C4-2B (cell line): ENCODE measurements around the gene MAN2A1.

ENCODE experiments used
- H3K27ac ChIP-seq: fragments of 450-650 bp; 2 replicates; pipeline ENCODE4 v1.5.1; 2017
- CTCF ChIP-seq: fragments of 450-650 bp; conservative IDR thresholded peaks from 2 replicates; pipeline ENCODE4 v1.5.1; 2017; ENCODE audit warnings: mild to moderate bottlenecking
- ZFX ChIP-seq: fragments of 450-650 bp; IDR thresholded peaks from 2 replicates; pipeline ENCODE4 v1.6.1; 2017

The MAN2A1 gene

GRCh38 chr5:109660301-109660700, 29.4 kb upstream of the MAN2A1 start:
- TF ChIP-seq ZFX (no peak), CTCF (no peak)
- no peak overlapping the region for H3K27ac ChIP-seq

- TF ChIP-seq CTCF (no peak), ZFX (no peak)
- H3K27ac ChIP-seq = no peak overlapping the region
Observed at GRCh38 chr5:109668237-109668636, 21.5 kb upstream of the MAN2A1 start.

GRCh38 chr5:109668668-109669422, 20.9 kb upstream of the MAN2A1 start:
- no peak for TF ChIP-seq CTCF
- TF ChIP-seq ZFX = no peak
- no peak overlapping the region for H3K27ac ChIP-seq

- H3K27ac ChIP-seq = no peak overlapping the region
- TF ChIP-seq ZFX = no peak
- no peak for TF ChIP-seq CTCF
Observed at GRCh38 chr5:109669991-109670706, 19.6 kb upstream of the MAN2A1 start.

GRCh38 chr5:109671136-109671535, 18.6 kb upstream of the MAN2A1 start:
- TF ChIP-seq ZFX = no peak
- no peak for TF ChIP-seq CTCF
- H3K27ac ChIP-seq = no peak overlapping the region

GRCh38 chr5:109674596-109674995, 15.1 kb upstream of the MAN2A1 start:
- no peak overlapping the region for H3K27ac ChIP-seq
- TF ChIP-seq CTCF (no peak), ZFX (no peak)

- H3K27ac ChIP-seq = no peak overlapping the region
- no peak for TF ChIP-seq CTCF
- TF ChIP-seq ZFX = no peak
Observed at GRCh38 chr5:109676920-109677319, 12.8 kb upstream of the MAN2A1 start.
